Natural killer cell treated with Interleukin-12 subunit alpha and Interleukin-12 subunit beta and Interleukin-15 and Interleukin-18, amount 100 ng/mL, for 72 hours (primary cell): Measurements from ENCODE around the gene PCCA. TPM values are rescaled to one million over a fixed set of nuclear protein-coding genes. Genes with fewer than 3 reads are reported as not detected.

Experiments
- total RNA-seq, 2 donors: library from RNA; stranded (reverse); gene quantifications; one replicate each; pipeline ENCODE4 v1.2.3, GENCODE V29; 2022

PCCA gene
- total RNA-seq, 2 donors from 2014 or later: 9.1 to 27.1 TPM

Other genes with a start within 250 kb of the PCCA start
- gene ZIC5, start 117.3 kb upstream of the PCCA start, total RNA-seq: not detected
- 1 to 10 TPM in 1 of 2 donors, not detected in 1; 3.4 TPM for gene ZIC2, start 107.3 kb upstream of the PCCA start, total RNA-seq